ENCODE measurements around the gene ITGB1.
"Not testable (repeated sequence)": the region's sequence is repeated elsewhere in the genome, so short reads cannot be mapped to it uniquely, and the experiment has no call there.

Gene ITGB1

GRCh38 chr10:32980242-32980557, 22.2 kb upstream of the ITGB1 start:
- DNase-seq = no peak

DNA sequence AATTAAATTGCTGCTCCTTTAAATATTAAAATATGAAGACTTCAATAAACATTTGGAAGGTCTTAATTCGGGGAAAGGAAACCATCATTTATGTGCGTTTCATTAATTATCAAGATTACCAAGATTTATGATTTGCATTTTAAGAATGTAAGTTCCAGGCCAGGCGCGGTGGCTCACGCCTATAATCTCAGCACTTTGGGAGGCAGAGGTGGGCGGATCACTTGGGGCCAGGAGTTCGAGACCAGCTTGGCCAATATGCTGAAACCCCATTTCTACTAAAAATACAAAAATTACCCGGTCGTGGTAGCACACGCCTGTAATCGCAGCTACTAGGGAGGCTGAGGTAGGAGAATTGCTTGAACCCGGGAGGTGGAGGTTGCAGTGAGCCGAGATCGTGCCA, 21.7 kb upstream of the ITGB1 start:
- not testable (repeated sequence) for DNase-seq

- DNase-seq = no peak
Measured at GRCh38 chr10:32979041-32979440, 21.0 kb upstream of the ITGB1 start.

GRCh38 chr10:32977846-32978809, 20.1 kb upstream of the ITGB1 start:
- DNase-seq = not testable (repeated sequence)

- DNase-seq = no peak
Measured at GRCh38 chr10:32976338-32976737, 18.3 kb upstream of the ITGB1 start.

- no peak for DNase-seq
Measured at GRCh38 chr10:32972929-32973328, 14.9 kb upstream of the ITGB1 start.

DNA sequence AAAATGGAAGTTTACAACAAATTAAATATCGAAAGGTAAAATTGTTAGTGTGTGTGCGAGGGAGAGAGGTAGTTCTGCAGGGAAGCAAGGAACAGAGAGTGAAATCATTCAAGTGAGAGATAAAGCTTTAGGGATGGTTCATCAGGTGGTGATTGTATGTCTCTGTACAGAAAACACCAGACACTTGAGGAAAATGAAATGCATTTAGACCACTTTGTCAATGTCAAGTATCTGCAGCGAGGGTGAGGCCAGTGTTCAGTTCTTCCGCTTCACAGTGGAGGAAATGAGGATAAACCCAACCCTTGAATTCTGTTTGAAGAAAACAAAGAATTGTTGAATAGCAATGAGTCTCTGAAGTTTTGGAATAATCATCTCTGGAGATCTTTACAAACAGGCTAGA, 14.4 kb upstream of the ITGB1 start:
- DNase-seq = no peak

GRCh38 chr10:32971536-32972091, 13.6 kb upstream of the ITGB1 start:
- no peak for DNase-seq

- no peak for DNase-seq
Measured at GRCh38 chr10:32970910-32971309, 12.9 kb upstream of the ITGB1 start.

DNA sequence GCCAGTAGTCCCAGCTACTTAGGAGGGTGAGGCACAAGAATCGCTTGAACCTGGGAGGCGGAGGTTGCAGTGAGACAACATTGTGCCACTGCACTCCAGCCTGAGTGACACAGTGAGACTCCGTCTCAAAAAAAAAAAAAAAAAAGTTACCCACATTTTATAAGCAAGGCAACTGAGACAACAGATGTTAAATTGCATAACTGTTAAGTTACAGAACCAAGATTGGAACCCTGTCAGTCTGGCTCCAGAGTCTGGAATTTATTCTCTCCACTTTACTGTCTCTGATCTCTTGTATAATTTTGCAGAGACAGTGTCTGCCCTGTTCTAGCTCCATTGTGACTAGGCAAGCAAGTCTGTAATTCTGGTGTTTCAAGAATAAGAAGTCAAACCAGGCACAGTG, 6.2 kb upstream of the ITGB1 start:
- DNase-seq = no peak

DNA sequence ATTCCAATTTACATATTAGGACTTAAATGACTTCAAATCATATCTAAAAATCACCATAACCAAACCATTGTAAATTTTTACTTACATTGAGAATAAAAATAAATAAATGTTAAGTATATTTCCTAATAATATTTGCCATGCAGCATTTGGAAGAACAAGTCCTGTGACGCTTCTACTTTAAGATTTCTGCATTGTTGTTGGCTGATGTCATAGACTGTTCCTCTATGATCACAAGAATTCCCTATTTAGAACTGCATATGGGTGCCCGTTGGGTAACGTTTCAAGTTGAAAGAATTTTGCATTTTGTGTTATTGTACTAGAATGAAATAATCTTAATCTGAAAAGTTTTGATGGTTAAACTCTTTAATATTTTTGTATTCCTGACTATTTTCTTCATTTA, 5.1 kb upstream of the ITGB1 start:
- no peak for DNase-seq

DNA sequence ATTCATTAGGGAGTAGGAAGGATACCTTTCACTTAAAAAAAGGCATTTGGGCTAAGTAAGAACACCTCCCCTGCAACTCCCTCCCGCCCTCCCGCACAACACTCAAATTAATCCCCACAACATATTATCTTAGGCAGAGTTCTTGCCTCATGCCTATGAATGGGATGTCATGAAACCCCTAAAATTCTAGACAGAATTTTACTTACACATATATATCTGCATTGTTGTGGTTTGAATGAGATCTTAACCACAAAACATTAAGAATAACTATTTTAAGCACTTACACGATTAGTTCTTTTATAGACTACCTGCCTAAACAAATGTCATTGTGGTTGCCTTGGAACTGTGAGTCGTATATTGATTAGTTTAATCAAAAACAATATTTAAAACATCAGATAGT, 4.5 kb upstream of the ITGB1 start:
- no peak for DNase-seq

- DNase-seq = no peak
Measured at GRCh38 chr10:32961895-32962369, 3.9 kb upstream of the ITGB1 start.

DNA sequence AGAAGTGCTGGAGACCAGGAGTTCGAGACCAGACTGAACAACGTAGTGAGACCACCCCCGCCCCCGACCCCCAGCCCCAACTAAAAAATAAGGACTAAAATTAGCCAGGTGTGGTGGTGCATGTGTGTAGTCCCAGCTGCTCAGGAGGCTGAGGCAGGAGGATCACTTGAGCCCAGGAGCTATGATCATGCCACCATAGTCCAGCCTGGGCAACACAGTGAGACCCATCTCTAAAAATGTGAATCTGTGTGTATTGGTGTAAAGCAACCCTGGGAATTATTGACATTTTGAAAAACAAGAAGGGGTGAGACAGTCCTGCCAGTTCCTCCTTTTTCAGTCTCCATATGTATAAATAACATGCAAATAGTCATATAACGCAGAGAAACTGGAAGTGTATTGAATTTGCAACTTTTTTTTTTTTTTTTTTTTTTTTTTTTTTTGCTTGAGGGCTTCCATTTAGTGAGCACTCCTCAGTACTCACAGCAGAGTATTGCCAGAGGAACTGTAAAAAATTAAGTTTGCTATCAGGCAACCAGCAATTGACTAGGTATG, 3.4 kb upstream of the ITGB1 start:
- DNase-seq = no peak

GRCh38 chr10:32960022-32960421, 2.0 kb upstream of the ITGB1 start:
- no peak for DNase-seq

GRCh38 chr10:32959006-32959920, 1.2 kb upstream of the ITGB1 start:
- no peak for DNase-seq

- peak; percentile 6 to 14 (median 12) for DNase-seq
Measured at GRCh38 chr10:32957341-32958084, 517 bp downstream of the ITGB1 start.

GRCh38 chr10:32956365-32957197, 1.4 kb downstream of the ITGB1 start:
- no peak for DNase-seq

DNA sequence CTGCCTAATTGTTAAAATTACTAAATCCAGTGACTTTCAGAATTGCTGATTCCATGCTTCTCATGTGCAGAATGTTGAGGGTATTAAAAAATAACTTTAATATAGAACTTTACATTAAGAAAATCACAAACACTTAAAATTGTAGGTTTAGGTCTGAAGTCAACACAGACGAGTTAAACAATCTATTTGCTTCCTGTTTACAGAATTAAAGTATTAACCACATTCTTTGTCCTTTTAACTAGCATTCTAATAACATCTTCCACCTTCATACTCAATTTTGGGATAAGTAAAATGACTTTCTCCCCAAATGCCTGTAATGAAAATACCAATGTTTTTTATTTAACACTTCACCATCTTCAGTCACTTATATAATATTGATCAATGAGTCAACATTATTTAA, 2.2 kb downstream of the ITGB1 start:
- DNase-seq = no peak

GRCh38 chr10:32955299-32955772, 2.7 kb downstream of the ITGB1 start:
- DNase-seq = no peak

Data from activated CD4-positive, CD25-positive, alpha-beta regulatory T cell (primary cell).